AG10803 (cell line): ENCODE data around the gene TMEM121.
"Not testable (repeated sequence)": the region's sequence is repeated elsewhere in the genome, so short reads cannot be mapped to it uniquely, and the experiment has no call there.

ENCODE experiments used
- DNase-seq: peaks from one replicate; pipeline ENCODE4 v3.0.0; 2010; ENCODE audit warnings: low read depth
- H3K4me3 ChIP-seq: 2 replicates; pipeline ENCODE4 v1.5.1; 2011; ENCODE audit warnings: mild to moderate bottlenecking, low read length, control low read depth
- TF ChIP-seq, protein P1 (sequence below): conservative IDR thresholded peaks from 2 replicates; pipeline ENCODE4 v1.5.1; 2011; ENCODE audit warnings: mild to moderate bottlenecking, low read length, control low read depth, inconsistent platforms

Gene TMEM121

DNA sequence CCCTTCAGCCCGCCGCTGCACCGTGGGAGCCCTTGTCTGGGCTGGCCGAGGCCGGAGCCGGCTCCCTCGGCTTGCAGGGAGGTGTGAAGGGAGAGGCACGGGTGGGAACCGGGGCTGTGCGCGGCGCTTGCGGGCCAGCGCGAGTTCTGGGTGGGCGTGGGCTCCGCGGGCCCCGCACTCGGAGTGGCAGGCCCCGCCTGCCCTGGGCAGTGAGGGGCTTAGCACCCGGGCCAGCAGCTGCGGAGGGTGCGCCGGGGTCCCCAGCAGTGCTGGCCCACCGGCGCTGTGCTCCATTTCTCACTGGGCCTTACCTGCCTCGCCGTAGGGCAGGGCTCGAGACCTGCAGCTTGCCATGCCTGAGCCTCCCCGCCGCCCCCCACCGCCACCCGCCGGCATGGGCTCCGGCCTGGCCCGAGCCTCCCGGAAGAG, 21.4 kb downstream of the TMEM121 start:
- H3K4me3 ChIP-seq, result no peak overlapping the region
- TF ChIP-seq, protein P1, sequence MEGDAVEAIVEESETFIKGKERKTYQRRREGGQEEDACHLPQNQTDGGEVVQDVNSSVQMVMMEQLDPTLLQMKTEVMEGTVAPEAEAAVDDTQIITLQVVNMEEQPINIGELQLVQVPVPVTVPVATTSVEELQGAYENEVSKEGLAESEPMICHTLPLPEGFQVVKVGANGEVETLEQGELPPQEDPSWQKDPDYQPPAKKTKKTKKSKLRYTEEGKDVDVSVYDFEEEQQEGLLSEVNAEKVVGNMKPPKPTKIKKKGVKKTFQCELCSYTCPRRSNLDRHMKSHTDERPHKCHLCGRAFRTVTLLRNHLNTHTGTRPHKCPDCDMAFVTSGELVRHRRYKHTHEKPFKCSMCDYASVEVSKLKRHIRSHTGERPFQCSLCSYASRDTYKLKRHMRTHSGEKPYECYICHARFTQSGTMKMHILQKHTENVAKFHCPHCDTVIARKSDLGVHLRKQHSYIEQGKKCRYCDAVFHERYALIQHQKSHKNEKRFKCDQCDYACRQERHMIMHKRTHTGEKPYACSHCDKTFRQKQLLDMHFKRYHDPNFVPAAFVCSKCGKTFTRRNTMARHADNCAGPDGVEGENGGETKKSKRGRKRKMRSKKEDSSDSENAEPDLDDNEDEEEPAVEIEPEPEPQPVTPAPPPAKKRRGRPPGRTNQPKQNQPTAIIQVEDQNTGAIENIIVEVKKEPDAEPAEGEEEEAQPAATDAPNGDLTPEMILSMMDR, result no peak
- DNase-seq, result no peak

DNA sequence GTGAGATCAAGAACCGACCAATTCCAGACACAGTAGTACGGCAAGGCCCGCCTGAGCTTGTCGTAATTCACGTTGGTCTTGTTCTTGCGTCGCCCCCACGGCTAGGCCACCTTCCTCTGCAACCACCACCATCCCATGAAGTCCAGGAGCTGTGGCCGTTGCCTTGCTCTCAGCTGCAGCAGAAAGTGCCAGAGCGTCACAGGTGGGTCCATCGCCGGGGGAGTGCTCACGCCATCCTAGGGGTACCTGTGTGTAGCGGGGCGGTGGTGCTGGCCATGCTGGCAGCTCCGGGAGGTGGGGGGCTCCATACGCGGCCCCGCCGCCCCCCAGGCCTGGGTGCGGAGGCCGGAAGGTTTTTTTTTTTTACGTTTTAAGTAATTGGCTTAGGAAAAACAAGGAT, 23.1 kb downstream of the TMEM121 start:
- no peak for DNase-seq
- no peak overlapping the region for H3K4me3 ChIP-seq
- TF ChIP-seq, protein P1, result no peak

DNA sequence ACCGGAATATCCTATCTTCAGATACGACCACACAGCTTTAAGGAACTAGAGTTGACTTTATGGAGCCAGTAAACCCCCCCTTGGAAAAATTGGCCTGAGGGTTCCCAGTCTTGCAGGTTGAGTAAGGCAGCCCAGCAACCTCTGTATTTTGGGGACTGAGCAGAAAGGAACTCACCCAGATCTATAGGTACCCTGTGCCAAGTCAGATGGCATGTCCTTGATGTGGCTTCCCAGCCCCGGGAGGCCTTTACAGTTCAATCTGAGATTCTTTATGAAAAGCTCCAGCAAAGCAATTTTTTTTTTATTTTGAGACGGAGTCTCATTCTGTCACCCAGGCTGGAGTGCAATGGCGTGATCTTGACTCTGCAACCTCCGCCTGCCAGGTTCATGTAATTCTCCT, 27.6 kb downstream of the TMEM121 start:
- DNase-seq, result no peak
- TF ChIP-seq, protein P1, result no peak
- H3K4me3 ChIP-seq, result no peak overlapping the region

DNA sequence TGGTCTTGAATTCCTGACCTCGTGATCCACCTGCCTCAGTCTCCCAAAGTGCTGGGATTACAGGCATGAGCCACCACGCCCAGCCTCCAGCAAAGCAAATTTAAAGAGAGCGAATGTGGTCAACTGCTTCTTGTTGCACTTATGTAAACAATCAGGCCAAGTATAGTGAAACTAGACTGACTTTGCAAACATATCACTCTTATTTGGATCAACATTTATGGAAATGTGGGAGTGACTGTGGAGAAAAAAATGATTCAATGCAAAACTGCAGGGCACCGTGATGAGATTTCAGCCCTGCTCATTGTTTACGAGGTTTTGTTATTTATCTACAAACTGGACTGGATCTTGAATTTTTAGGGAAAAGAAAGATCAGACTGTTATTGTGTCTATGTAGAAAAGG, 28.1 kb downstream of the TMEM121 start:
- no peak overlapping the region for H3K4me3 ChIP-seq
- TF ChIP-seq, protein P1, result no peak
- DNase-seq, result no peak

DNA sequence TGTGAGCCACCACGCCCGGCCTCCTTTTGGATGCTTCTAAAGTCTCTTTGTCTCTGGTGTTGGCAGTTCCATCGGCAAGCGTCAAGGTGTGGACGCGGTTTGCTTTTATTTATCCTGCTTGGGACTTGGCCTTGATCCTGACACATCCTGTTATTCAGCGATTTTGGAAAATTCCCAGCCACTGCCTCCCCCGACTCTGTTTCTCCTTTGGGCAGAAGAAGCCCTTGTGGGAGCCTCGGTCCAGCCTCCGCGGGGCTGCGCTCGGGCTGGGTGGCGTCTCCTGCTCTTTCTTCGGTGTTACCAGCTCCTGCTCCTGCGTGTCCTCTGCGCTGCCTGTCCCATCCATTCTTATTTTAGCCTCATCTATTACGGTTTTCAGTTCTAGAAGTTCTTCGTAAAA, 31.3 kb downstream of the TMEM121 start:
- not testable (repeated sequence) for DNase-seq, H3K4me3 ChIP-seq

DNA sequence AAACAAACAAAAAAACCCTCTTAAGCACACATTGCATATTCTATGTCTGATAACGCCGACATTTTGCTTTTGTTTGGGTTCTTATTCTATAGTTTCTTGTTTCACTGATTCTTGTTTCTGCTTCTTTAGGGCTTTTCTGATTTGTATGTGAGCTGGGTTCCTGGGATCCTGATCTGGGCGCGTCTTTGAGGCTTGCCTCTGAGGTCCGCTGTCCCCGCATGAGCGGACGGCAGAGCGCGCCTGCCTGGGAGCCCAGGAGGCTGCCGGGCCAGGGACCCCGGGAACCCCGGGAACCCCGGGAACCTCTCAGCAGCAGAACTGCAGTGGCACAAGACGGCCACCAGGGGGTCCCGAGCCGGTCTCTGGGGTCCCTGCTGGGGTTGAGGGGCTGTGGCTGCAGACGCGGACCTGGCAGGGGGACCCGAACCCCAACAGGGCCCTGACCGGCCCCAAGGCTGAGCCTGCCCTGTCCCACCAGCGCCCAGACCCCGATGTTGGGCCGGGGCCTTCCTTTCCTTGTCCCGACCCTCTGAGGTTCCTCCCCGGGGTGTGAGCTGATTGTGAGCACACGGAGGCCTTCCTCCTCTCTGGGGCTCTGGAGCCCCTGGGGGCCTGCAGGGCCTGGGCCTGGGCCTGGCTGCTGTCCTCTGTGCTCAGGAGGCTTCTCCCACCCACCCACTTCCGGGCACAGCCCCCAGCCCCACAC, 32.2 kb downstream of the TMEM121 start:
- not testable (repeated sequence) for DNase-seq, H3K4me3 ChIP-seq

DNA sequence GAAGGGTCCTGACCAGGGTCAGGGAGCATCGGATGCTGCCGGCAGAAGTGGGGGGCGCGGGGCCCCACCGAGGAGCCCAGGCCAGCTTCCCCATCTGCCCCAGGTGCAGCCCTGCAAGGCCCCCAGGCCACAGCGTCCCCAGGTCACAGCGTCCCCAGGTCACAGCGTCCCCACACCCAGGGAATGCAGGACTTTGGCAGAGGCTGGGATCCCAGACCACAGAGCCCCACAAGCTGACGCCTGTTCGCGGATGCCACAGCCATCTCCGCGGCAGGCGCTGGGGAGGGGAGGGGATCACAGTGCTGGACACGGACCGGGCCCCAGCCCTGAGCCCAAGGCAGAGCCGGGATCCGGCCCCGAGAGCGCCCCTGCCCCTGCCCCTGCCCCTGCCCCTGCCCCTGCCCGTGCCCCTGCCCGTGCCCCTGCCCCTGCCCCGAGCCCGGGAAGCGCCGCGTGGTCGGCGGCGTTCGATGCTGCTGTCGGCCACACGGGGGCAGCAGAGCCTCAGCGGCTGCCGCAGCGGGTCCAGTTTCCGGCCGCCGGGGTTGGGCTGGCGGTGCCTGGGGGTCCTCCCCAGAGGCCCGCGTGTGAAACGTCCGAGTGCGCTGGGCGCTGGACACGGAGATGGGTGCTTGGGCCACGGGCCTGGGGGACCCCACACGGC, 33.1 kb downstream of the TMEM121 start:
- DNase-seq, H3K4me3 ChIP-seq: not testable (repeated sequence)

DNA sequence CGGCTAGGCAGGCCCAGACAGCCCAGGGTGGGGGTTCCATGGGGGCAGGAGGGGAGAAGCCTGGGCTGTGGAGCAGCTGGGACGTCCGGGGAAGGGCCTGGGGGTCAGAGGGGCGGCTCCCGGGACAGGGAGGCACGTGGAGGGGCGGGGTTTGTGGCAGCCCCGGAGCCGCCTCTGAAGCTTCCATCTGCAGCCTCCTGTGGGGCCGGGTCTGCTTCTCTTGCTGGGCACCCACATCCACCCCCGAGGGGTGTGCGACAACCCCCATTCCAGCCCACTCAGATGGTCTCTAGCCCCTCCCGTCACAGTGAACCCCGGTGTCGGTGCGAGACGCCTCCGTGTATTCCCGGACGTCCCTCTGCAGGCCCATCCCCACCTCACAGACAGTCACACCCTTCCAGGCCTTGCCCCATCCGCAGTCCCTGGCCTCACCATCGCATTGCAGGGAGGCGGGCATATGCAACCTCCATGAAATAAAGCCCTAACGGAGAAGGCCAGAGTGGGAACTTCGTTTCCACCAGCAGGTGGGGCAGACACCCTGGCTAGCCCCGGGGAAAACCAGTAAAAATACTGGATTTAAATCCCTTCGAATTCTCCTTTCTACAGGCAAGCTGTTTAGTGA, 33.8 kb downstream of the TMEM121 start:
- not testable (repeated sequence) for DNase-seq, H3K4me3 ChIP-seq

DNA sequence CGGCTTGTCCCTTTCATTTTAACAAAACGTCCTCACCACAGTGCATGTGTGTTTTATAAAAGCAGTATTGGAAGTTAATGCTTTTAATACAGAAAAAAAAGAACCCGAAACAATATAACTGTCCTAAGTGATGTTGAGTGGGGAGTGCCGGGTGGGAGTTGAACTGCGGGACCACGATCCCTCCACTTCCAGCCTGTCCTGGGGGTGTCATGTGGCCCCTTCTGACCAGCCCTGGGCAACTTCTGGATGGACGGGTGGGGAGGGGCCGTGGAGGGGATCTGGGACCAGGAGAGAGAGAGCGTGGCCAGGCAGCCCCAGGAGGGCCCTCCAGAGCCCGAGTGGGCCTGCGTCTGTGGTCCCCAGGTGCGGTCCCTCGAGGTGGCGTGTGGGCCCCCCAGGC, 35.0 kb downstream of the TMEM121 start:
- H3K4me3 ChIP-seq, result not testable (repeated sequence)

More for the DNA sequence above, 35.0 kb downstream of the TMEM121 start:
- not testable (repeated sequence) for DNase-seq
